DND-41 (cell line): ENCODE data around the gene EEF1AKMT1.

ENCODE experiments used
- ATAC-seq: fragments of 200-7000 bp; cut with Tn5 transposase; 3 replicates; pipeline ENCODE4 v1.9.1; 2021; ENCODE audit warnings: low read depth; ENCODE audit not compliant: insufficient read depth
- DNase-seq: peaks from one replicate; pipeline ENCODE4 v3.0.0-alpha.2; 2020
- H2AFZ ChIP-seq: 2 replicates; pipeline ENCODE4 v1.6.0; 2012; ENCODE audit warnings: low read depth, low read length
- H3K27ac ChIP-seq: 2 replicates; pipeline ENCODE4 v1.5.1; 2012; ENCODE audit warnings: low read length, inconsistent platforms
- H3K27me3 ChIP-seq: fragments of 200-600 bp; sonication (generic); 2 replicates; pipeline ENCODE4 v1.6.0; 2012; ENCODE audit warnings: low read length, mild to moderate bottlenecking, inconsistent platforms; ENCODE audit not compliant: insufficient read depth, poor library complexity
- H3K36me3 ChIP-seq: 2 replicates; pipeline ENCODE4 v1.5.1; 2012; ENCODE audit warnings: low read length, inconsistent platforms; ENCODE audit not compliant: insufficient read depth
- H3K4me1 ChIP-seq: 2 replicates; pipeline ENCODE4 v1.5.1; 2012; ENCODE audit warnings: mild to moderate bottlenecking, low read length; ENCODE audit not compliant: insufficient read depth
- H3K4me2 ChIP-seq: 2 replicates; pipeline ENCODE4 v1.6.0; 2012; ENCODE audit warnings: mild to moderate bottlenecking, moderate library complexity, low read length, inconsistent platforms; ENCODE audit not compliant: insufficient read depth
- H3K4me3 ChIP-seq, 2 experiments: fragments of 200-600 bp in 1 of 2; shearing (Covaris generic) in 1 of 2; 2 replicates each; pipeline ENCODE4 v1.5.1; 2012 to 2016; ENCODE audit warnings: inconsistent platforms in 2 of 2, low read length in 2 of 2, mild to moderate bottlenecking in 2 of 2, low read depth in 1 of 2, moderate library complexity in 1 of 2
- H3K79me2 ChIP-seq: 2 replicates; pipeline ENCODE4 v1.6.0; 2012; ENCODE audit warnings: low read length, inconsistent platforms; ENCODE audit not compliant: insufficient read depth
- H3K9ac ChIP-seq: 2 replicates; pipeline ENCODE4 v1.6.0; 2012; ENCODE audit warnings: low read depth, mild to moderate bottlenecking, inconsistent platforms, low read length, moderate library complexity
- H3K9me3 ChIP-seq: 2 replicates; pipeline ENCODE4 v1.5.1; 2012; ENCODE audit warnings: low read length, moderate library complexity, mild to moderate bottlenecking, inconsistent platforms; ENCODE audit not compliant: insufficient read depth, severe bottlenecking
- H4K20me1 ChIP-seq: 2 replicates; pipeline ENCODE4 v1.6.0; 2012; ENCODE audit warnings: low read length; ENCODE audit not compliant: insufficient read depth
- EZH2 ChIP-seq: IDR thresholded peaks from 3 replicates; pipeline ENCODE4 v1.6.1; 2012; ENCODE audit warnings: borderline replicate concordance, low read depth, mild to moderate bottlenecking, moderate library complexity, low read length, inconsistent platforms; ENCODE audit not compliant: severe bottlenecking
- TF ChIP-seq, protein P1 (sequence below): IDR thresholded peaks from 2 replicates; pipeline ENCODE4 v1.5.1; 2012; ENCODE audit warnings: borderline replicate concordance, low read length, moderate library complexity, mild to moderate bottlenecking; ENCODE audit not compliant: poor library complexity, severe bottlenecking; ENCODE audit errors: extremely low read depth

EEF1AKMT1 gene

DNA sequence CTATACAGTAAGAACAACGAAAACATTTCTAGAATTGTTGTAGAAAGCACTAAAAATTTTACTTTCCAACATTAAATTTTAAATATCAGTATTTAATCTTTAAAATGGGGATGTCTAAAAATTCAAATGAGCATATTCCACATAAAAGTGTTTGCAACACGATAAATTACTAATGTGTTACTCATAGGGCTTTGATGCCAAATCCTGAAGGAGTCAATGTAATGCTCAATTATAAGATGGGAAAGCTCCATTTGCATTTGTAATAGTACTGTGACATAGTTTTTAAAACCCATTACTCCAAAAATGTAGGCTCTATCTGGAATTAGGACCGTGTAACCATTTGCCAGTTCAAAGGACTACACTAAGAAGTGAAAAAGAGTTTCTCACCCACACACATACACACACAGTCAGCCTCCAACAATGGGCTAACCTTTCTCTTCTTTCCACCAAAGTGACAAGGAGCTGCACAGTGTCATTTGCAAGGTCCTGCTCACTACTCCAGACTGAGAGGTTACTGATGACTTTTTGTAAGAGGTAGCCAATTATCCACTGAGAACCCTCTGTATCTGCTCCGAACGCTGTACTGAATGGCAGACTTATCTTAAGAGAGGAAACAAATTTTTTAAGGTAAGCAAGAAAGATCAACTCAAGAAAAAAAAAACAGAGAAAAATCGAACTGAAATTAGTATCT lies 26.1 kb upstream of the EEF1AKMT1 start:
- Histone ChIP-seq H3K4me3 (no peak overlapping the region), H3K9me3 (no peaks in the 10 kb centered on the region), H2AFZ (no peak overlapping the region), H3K4me1 (no peaks in the 10 kb centered on the region), H4K20me1 (no peaks in the 10 kb centered on the region), H3K36me3 (peaks cover 70% of the 10 kb centered on the region), H3K27me3 (no peaks in the 10 kb centered on the region), H3K27ac (no peak overlapping the region), H3K79me2 (no peaks in the 10 kb centered on the region), H3K4me2 (no peak overlapping the region), H3K9ac (no peak overlapping the region)
- DNase-seq (no peak), ATAC-seq (no peak)
- TF ChIP-seq, protein P1, sequence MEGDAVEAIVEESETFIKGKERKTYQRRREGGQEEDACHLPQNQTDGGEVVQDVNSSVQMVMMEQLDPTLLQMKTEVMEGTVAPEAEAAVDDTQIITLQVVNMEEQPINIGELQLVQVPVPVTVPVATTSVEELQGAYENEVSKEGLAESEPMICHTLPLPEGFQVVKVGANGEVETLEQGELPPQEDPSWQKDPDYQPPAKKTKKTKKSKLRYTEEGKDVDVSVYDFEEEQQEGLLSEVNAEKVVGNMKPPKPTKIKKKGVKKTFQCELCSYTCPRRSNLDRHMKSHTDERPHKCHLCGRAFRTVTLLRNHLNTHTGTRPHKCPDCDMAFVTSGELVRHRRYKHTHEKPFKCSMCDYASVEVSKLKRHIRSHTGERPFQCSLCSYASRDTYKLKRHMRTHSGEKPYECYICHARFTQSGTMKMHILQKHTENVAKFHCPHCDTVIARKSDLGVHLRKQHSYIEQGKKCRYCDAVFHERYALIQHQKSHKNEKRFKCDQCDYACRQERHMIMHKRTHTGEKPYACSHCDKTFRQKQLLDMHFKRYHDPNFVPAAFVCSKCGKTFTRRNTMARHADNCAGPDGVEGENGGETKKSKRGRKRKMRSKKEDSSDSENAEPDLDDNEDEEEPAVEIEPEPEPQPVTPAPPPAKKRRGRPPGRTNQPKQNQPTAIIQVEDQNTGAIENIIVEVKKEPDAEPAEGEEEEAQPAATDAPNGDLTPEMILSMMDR: no peak
- TF ChIP-seq EZH2: no peak

DNA sequence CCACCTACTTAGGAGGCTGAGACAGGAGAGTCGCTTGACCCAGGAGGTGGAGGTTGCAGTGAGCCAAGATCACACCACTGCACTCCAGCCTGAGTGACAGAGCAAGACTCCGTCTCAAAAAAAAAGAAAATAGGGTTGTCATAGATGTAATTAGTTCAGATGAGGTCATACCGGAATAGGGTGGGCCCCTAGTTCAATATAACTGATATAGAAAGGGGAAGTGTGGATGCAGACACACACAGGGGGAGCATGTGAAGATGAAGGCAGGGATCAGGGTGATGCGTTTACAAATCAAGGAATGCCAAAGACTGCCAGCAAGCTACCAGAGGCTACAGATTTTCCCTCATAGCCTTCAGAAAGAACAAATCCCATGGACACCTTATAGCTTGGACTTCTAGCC lies 24.3 kb upstream of the EEF1AKMT1 start:
- DNase-seq (no peak), ATAC-seq (no peak)
- Histone ChIP-seq H3K27ac (no peak overlapping the region), H4K20me1 (no peaks in the 10 kb centered on the region), H3K27me3 (no peaks in the 10 kb centered on the region), H2AFZ (no peak overlapping the region), H3K4me3 (no peak overlapping the region), H3K36me3 (peaks cover 80% of the 10 kb centered on the region), H3K9me3 (no peaks in the 10 kb centered on the region), H3K79me2 (no peaks in the 10 kb centered on the region), H3K9ac (no peak overlapping the region), H3K4me1 (no peaks in the 10 kb centered on the region), H3K4me2 (no peak overlapping the region)
- TF ChIP-seq EZH2: no peak
- TF ChIP-seq, protein P1: no peak

DNA sequence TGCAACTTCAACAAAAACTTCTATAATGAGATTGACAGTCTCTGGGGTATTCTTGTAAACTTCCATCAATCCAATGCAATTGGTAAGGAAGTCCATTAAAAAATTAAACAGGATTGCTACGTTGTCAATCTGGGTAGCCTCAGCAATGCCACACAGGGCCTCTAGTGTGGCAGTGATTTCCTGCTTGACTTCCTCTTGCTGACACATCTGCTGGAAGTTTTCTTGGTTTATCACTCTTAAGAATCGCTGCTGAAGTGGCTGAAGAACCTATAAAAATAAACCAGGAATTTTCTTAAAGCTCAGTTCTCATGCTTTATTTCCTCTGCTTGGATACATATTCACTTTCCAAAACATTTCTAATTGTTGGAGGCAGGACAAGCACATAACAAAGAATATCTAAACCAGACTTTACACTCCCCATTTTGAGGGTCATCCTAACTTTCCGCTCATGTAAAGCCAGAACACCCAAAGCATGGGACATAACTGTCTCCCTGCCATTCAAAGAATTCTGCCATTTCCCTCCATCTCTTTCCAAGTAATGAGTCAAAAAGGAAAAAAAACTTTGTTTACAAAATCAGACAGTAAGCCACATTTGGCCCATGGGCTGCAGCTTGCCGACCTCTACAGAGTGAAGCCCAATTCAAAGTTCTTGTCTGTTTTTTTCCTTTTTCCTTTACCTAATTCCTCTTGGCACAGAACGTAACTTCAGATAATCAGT lies 23.2 kb upstream of the EEF1AKMT1 start:
- no peak for ATAC-seq
- TF ChIP-seq, protein P1: no peak
- TF ChIP-seq EZH2: no peak
- Histone ChIP-seq H3K4me3 (no peak overlapping the region), H3K27ac (no peak overlapping the region), H3K9ac (no peak overlapping the region), H4K20me1 (no peaks in the 10 kb centered on the region), H3K36me3 (peaks cover 82% of the 10 kb centered on the region), H3K79me2 (no peaks in the 10 kb centered on the region), H3K4me2 (no peak overlapping the region), H2AFZ (no peak overlapping the region), H3K9me3 (no peaks in the 10 kb centered on the region), H3K4me1 (no peaks in the 10 kb centered on the region), H3K27me3 (no peaks in the 10 kb centered on the region)
- no peak for DNase-seq
